Measurements from ENCODE around the gene SRXN1. TPM values are rescaled to one million over a fixed set of nuclear protein-coding genes. Genes with fewer than 3 reads are reported as not detected.

SRXN1 gene
- total and polyA plus RNA-seq, 2 donors (not counting 3 experiments of a cell fraction or from before 2014, with no cell fraction given), result 19.3 to 24.9 TPM

GRCh38 chr20:631101-631500 is 21.9 kb downstream of the SRXN1 start:
- Histone ChIP-seq H3K9me3 (replicated peaks; ENCODE audit: control insufficient read depth, insufficient read depth, low read length) (no peaks in the 10 kb centered on the region), H4K20me1 (replicated peaks; ENCODE audit: control insufficient read depth, extremely low read depth, insufficient read depth, low read length) (no peaks in the 10 kb centered on the region), H3K79me2 (ENCODE audit: control insufficient read depth, insufficient read depth, low read length) (no peaks in the 10 kb centered on the region), H3K4me3 (replicated peaks in 1 of 3; ENCODE audit: insufficient read depth in 1 of 3, low read depth in 1 of 3, low read length in 3 of 3) (no peak overlapping the region), H3K36me3 (ENCODE audit: control insufficient read depth in 2 of 2, extremely low read depth in 1 of 2, insufficient read depth in 2 of 2, low read length in 2 of 2) (no peaks in the 10 kb centered on the region), H3K27ac (ENCODE audit: insufficient read depth, low read depth, low read length) (no peak overlapping the region), H3K9ac (replicated peaks; ENCODE audit: extremely low read depth, insufficient read depth, low read length) (no peak overlapping the region), H2AFZ (ENCODE audit: low read depth, low read length) (no peak overlapping the region), H3K4me1 (ENCODE audit: control insufficient read depth, extremely low read depth, insufficient read depth, low read length) (no peaks in the 10 kb centered on the region), H3K4me2 (ENCODE audit: insufficient read depth, low read length) (no peak overlapping the region), H3K27me3 (ENCODE audit: control insufficient read depth in 2 of 2, insufficient read depth in 2 of 2, low read length in 2 of 2) (peaks cover 6 to 13% of the 10 kb centered on the region in 2 experiments), H3K9me1 (replicated peaks; ENCODE audit: control insufficient read depth, extremely low read depth, insufficient read depth, low read length) (no peaks in the 10 kb centered on the region)
- POLR2A ChIA-PET, result no interaction called here
- no peak for DNase-seq (ENCODE audit: low read depth, low spot score)
- no peak for TF ChIP-seq JUN (IDR thresholded peaks at IDR 0.05; ENCODE audit: borderline replicate concordance, insufficient read depth, insufficient read length, low read depth)
- no peak for TF ChIP-seq MYC (IDR thresholded peaks at IDR 0.05; ENCODE audit: low read depth, low read length)
- no peak for TF ChIP-seq FOS (IDR thresholded peaks at IDR 0.05; ENCODE audit: borderline replicate concordance, insufficient read depth, low read length)
- TF ChIP-seq GATA2 (IDR thresholded peaks at IDR 0.05; ENCODE audit: insufficient read depth, insufficient read length, low read depth, low read length), result no peak
- no peak for TF ChIP-seq MAX (IDR thresholded peaks at IDR 0.05; ENCODE audit: insufficient read depth, insufficient read length)
- no peak for TF ChIP-seq CTCF (IDR thresholded peaks at IDR 0.05; ENCODE audit: extremely low read depth in 1 of 2, insufficient read depth in 1 of 2, low read depth in 1 of 2, low read length in 2 of 2)
- intact Hi-C loops (cut with micrococcal nuclease) (no loop called here), dilution Hi-C loops (cut with MboI; ENCODE audit: extremely low pct_ligation_motif_present, low sequenced_read_pairs) (no loop called here)
- no peak for FAIRE-seq
- BruUV-seq (replicated peaks), result no TSS peak
- CTCF ChIA-PET, result interaction anchor here (1.1 kb wide), 1 partner anchor 14 kb away, joined by 6 read pairs; no protein-coding TSS in a partner anchor
